Measurements from ENCODE around the gene DYRK1B. TPM values are rescaled to one million over a fixed set of nuclear protein-coding genes. Genes with fewer than 3 reads are reported as not detected.

DYRK1B gene
- total RNA-seq, 1 experiment from 2014 or later: 2.4 TPM

DNA sequence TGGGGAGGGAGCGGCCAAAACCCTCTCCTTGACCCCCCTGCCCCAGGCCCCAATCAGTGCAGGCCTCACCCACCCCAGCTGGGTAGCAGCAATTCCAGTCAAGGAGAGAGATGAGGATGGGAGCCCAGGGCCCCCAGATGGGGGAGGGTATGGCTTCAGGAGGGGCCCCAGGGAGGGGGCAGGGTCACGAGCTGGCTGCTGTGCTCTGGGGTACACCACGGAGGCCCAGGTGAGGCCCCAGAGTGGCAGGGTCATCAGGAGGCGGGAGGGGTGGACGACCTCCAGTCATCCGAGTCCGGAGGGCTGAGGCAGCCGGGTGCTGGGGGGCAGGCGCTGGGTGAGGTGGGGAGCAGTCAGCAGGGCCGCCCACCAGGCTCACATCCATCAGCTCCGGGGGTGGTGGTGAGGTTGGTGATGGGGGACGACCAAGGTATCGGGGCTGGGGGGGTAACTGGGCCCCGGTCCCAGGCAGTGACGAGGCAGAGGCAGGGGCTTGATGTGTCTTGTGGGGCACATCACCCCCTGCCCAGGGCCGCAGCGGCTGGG is 8.4 kb downstream of the DYRK1B start:
- Histone ChIP-seq H3K9ac (ENCODE audit: low read length) (no peak overlapping the region), H3K4me2 (ENCODE audit: low read length) (no peak overlapping the region), H3K27me3 (ENCODE audit: low read length) (no peaks in the 10 kb centered on the region), H3K9me2 (replicated peaks; ENCODE audit: low read length) (no peaks in the 10 kb centered on the region), H4K20me1 (ENCODE audit: low read length) (no peaks in the 10 kb centered on the region), H3K79me2 (ENCODE audit: low read length) (0 out of 2 replicates have a peak, but pooled peaks cover 3% of the 10 kb centered on the region), H3K4me1 (ENCODE audit: insufficient read depth, low read length) (no peaks in the 10 kb centered on the region), H3K36me3 (ENCODE audit: low read depth, low read length) (no peaks in the 10 kb centered on the region), H3K9me3 (ENCODE audit: low read length) (no peaks in the 10 kb centered on the region), H2AFZ (ENCODE audit: low read length) (no peak overlapping the region), H3K27ac (ENCODE audit: low read length) (no peak overlapping the region), H3K4me3 (ENCODE audit: low read length) (no peak overlapping the region), H3F3A (ENCODE audit: low read length, unreplicated experiment) (no peaks in the 10 kb centered on the region)
- intact Hi-C loops (cut with micrococcal nuclease): no loop called here
- POLR2A ChIA-PET (ENCODE audit: unreplicated experiment): no interaction called here
- BruUV-seq (replicated peaks): no TSS peak
- TF ChIP-seq, protein P1, sequence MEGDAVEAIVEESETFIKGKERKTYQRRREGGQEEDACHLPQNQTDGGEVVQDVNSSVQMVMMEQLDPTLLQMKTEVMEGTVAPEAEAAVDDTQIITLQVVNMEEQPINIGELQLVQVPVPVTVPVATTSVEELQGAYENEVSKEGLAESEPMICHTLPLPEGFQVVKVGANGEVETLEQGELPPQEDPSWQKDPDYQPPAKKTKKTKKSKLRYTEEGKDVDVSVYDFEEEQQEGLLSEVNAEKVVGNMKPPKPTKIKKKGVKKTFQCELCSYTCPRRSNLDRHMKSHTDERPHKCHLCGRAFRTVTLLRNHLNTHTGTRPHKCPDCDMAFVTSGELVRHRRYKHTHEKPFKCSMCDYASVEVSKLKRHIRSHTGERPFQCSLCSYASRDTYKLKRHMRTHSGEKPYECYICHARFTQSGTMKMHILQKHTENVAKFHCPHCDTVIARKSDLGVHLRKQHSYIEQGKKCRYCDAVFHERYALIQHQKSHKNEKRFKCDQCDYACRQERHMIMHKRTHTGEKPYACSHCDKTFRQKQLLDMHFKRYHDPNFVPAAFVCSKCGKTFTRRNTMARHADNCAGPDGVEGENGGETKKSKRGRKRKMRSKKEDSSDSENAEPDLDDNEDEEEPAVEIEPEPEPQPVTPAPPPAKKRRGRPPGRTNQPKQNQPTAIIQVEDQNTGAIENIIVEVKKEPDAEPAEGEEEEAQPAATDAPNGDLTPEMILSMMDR (conservative IDR thresholded peaks at IDR 0.05; ENCODE audit: low read depth, low read length): no peak
- TF ChIP-seq EZH2phosphoT487 (IDR thresholded peaks at IDR 0.05; ENCODE audit: borderline replicate concordance, low read length) (no peak), EZH2 (IDR thresholded peaks at IDR 0.05; ENCODE audit: low read length, unreplicated experiment) (no peak)
- no peak for ATAC-seq
- CTCF ChIA-PET: no interaction called here
- DNase-seq: no peak

DNA sequence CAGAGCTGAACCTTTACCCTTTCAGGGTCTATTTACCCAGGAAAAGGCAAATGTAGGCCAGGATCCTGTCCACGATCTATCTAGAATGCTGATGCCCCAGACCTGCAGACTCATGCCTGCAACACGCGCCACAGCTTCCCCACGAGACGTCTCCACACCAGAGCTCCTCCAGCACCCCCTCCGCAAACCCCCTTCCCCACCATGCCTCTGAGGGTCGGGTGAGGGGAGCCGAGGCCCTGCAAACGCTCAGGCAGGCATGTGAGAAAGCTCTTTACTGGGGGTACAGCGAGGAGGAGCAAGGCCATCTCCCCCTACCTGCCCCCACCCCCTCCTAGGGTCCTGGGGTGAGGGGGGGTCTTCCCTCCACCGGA is 8.9 kb downstream of the DYRK1B start:
- no TSS peak for BruUV-seq (replicated peaks)
- POLR2A ChIA-PET (ENCODE audit: unreplicated experiment): no interaction called here
- intact Hi-C loops (cut with micrococcal nuclease): no loop called here
- Histone ChIP-seq H3K9me3 (ENCODE audit: low read length) (no peaks in the 10 kb centered on the region), H3K9me2 (replicated peaks; ENCODE audit: low read length) (no peaks in the 10 kb centered on the region), H3F3A (ENCODE audit: low read length, unreplicated experiment) (no peaks in the 10 kb centered on the region), H2AFZ (ENCODE audit: low read length) (peak overlapping the region; percentile 87), H4K20me1 (ENCODE audit: low read length) (no peaks in the 10 kb centered on the region), H3K27ac (ENCODE audit: low read length) (no peak overlapping the region), H3K4me2 (ENCODE audit: low read length) (peak overlapping the region; percentile 92; the same call in 1 of the 2 replicates), H3K4me1 (ENCODE audit: insufficient read depth, low read length) (no peaks in the 10 kb centered on the region), H3K9ac (ENCODE audit: low read length) (no peak overlapping the region), H3K27me3 (ENCODE audit: low read length) (no peaks in the 10 kb centered on the region), H3K79me2 (ENCODE audit: low read length) (0 out of 2 replicates have a peak, but pooled peaks cover 3% of the 10 kb centered on the region), H3K36me3 (ENCODE audit: low read depth, low read length) (no peaks in the 10 kb centered on the region), H3K4me3 (ENCODE audit: low read length) (peak overlapping the region; percentile 80; the same call in 1 of the 2 replicates)
- no peak for DNase-seq
- ATAC-seq: no peak
- TF ChIP-seq, protein P1 (conservative IDR thresholded peaks at IDR 0.05; ENCODE audit: low read depth, low read length): no peak
- TF ChIP-seq EZH2 (IDR thresholded peaks at IDR 0.05; ENCODE audit: low read length, unreplicated experiment) (no peak), EZH2phosphoT487 (IDR thresholded peaks at IDR 0.05; ENCODE audit: borderline replicate concordance, low read length) (no peak)
- CTCF ChIA-PET: no interaction called here
